HG03045 (cell line): ENCODE measurements around the gene RNF217.
"Not testable (repeated sequence)": the region's sequence is repeated elsewhere in the genome, so short reads cannot be mapped to it uniquely, and the experiment has no call there.

Experiments used
- ATAC-seq: cut with Tn5 transposase; IDR thresholded peaks from one replicate; pipeline ENCODE4 v1.9.1; 2021; ENCODE audit warnings: mild to moderate bottlenecking, moderate library complexity; ENCODE audit not compliant: unreplicated experiment

RNF217 gene, protein sequence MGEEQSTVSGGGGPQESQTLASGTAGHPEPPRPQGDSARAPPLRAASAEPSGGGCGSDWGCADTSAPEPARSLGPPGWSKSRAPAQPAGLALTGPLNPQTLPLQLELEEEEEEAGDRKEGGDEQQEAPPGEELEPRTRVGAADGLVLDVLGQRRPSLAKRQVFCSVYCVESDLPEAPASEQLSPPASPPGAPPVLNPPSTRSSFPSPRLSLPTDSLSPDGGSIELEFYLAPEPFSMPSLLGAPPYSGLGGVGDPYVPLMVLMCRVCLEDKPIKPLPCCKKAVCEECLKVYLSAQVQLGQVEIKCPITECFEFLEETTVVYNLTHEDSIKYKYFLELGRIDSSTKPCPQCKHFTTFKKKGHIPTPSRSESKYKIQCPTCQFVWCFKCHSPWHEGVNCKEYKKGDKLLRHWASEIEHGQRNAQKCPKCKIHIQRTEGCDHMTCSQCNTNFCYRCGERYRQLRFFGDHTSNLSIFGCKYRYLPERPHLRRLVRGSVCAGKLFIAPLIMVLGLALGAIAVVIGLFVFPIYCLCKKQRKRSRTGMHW

DNA sequence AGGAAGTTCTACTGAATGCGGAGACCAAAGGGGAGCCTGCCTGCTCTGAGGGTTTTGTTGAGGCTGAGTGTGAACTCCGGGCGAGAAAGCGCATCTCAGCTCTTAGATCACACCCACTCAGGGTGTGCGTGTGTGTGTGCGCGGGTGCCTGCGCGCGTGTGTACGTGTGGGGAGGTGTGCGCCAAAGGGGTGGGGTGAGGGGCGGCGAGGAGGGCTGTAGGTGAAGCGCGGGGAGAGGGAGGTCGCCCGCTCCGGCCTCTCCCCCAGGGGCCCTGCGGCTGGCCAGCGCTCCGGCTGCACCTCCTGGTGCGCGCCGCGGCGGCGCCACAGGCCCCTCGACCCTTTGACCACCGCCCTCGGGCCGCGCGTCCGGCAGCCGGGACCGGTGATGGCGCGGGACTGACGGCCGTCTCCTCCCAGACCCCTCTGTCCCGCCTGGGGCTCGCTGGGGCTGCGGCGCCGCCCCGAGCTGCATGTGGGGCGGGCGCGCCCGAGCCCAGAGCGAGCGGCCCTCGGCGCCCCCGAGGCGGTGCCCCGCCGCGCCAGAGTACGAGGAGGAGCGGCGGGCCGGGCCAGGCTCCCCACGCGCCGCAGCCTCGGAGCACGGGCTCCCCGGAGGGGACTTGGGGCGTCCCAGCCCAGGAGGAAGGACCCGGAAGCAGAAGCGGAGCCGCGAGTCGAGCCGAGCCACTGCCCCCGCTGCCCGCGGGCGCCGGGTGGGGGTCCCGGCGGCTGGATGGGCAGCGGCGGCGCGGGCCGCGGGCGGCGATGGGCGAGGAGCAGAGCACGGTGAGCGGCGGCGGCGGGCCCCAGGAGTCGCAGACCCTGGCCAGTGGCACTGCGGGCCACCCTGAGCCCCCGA is at the start of gene RNF217:
Gene RNF217 (plus strand): TSS at position 661 of the 862 bp plus-strand sequence. CDS start 108 bp downstream, at position 769.
- no peak for ATAC-seq

DNA sequence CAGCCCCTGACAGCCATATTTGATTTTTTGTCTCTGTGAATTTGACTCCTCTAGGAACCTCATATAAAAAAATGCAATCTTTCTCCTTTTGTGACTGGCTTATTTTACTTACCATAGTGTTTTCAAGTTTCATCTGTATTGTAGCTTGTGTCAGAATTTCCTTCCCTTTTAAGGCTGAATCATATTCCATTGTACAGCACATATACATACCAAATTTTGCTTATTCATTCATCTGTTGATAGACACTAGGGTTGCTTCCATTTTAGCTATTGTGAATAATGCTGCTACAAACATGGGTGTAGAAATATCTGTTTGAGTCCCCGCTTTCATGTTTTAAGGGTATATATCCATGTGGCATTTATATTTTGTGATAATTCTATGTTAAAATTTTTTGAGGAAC is 49.2 kb upstream of the RNF217 start:
- no peak for ATAC-seq

DNA sequence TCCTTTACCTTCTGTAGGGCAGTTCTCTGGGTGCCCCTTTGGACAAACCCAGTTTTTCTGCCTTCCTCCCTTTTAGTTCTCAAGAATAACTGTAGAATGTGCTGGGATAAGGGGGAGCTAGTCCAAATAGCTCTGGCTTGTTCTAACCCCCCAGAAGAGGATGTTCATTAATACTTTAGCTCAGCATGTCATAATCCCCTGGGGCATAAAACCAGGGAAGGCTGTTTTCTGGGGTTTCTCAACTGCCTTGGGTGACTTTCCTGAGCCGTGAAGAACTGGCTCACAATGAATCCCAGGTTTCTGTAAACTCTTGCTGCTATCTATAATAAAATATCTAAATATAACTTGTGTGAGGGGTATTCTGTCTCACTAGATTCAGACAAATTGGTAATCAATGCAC is 44.5 kb upstream of the RNF217 start:
- no peak for ATAC-seq

DNA sequence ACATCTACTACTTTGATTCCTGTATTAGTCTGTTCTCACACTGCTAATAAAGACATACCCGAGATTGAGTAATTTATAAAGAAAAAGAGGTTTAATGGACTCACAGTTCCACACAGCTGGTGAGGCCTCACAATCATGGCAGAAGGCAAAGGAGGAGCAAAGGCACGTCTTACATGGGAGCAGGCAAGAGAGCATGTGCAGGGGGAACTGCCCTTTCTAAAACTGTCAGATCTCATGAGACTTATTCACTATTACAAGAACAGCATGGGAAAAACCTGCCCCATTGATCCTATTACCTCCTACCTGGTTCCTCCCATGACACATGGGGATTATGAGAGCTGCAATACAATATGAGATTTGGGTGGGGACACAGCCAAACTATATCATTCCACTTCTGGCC is 42.5 kb upstream of the RNF217 start:
- not testable (repeated sequence) for ATAC-seq

DNA sequence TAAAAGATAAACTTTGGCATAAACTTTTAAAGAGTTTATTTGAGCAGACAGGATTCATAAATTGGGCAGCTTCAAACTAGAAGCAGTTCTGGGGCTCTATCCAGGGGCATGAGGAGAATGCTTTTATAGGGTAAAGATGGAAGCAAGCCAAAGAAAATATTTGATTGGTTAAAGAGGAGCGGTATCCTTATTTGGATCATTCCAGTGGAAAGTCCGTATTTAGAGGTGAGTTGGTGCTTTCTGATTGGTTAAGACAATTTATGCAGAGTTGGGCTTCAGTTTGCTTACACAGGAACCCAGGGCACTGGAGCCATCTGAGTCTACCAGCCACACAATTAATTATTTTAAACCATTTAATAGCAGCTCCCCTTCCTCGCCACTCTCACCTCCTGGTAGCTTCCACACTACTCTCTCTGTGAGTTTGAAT is 37.9 kb upstream of the RNF217 start:
- no peak for ATAC-seq

DNA sequence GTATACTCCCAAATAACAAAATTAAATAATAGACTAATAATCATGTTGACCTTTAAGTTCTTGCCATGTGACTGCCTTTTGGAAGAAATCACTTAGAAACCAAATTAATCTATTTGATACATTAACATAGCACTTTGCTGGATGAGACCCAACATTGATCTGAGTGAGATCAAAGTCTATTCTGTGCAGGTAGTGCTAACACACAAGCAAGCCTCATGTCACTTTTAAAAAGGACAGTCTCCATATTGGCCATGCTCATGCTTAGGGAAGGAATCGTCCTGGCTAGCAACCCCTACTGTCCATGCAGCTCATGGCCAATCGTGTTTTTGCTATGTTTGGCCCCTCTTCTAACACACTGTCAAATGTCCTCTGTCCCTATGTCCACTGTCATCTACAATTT is 35.8 kb upstream of the RNF217 start:
- ATAC-seq = no peak

DNA sequence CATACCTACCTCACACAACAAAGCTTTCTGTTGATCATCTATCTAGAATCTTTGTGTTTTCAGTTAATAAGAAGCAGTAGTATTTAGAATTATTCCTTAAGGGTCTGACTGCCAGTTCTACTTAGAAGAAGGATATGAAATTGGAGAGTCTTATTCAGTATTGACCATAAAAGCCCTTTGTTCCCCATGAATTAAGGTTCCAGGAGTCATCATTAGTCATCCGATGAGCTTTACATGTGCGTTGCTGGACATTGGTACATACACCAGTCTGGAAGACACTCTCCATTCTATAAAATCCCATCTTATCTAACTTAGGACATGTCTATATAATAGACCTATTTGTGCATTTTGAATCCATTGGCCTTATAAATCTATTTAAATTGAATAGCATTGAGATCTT is 34.4 kb upstream of the RNF217 start:
- ATAC-seq = no peak

DNA sequence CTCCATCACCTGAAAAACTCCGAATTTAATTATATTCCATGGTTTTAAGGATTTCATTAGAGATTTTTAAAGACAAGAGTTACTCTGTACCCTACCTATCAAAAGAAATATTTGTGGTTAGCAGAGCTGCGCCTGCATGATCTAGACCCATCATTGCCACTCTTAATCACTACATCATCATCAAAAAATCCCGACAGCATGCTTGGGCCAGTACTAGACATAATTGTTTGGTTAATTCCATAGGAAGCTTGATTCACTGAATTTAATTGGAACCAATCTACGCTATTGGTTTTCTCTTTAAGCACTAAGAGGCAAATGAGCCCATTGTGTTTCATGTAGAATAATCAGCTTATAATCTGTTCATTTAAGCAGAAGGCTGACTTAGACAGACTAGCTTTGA is 33.4 kb upstream of the RNF217 start:
- no peak for ATAC-seq

DNA sequence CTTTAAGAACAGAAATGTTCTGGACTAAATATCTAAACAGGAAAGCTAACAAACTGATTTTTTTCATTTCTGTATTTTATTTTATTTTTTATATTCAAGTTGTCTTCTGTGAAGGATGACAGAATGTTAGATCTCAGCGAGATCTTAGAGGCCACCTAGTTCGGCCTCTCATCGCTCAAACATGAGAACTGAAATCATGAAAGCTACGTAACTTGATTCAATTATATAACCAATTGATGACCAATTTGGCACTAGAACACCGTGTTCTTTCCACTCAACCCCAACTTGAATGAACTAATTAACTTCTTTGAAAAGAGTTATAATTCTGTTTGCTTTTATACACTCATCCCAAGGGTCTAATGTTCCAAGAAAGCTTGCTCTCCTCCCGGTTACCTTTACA is 24.6 kb upstream of the RNF217 start:
- no peak for ATAC-seq

DNA sequence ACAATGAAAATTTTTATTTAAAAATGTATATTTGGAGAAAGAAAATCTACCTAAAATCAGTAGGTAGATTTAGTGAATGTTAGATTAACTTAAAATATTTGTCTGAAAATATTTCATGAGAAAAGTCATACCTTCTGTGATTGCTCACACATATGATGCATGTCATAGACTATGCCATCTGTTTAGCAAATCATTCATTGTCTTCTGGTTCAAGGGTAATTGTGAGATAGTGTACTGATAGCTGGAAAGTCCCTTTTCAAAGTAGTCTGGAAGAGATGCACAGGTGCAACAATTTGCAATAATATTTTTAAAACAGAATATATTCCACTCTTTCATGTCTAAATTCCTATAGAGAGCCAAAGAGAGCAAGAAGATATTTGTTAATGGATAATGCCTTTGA is 21.0 kb upstream of the RNF217 start:
- no peak for ATAC-seq

DNA sequence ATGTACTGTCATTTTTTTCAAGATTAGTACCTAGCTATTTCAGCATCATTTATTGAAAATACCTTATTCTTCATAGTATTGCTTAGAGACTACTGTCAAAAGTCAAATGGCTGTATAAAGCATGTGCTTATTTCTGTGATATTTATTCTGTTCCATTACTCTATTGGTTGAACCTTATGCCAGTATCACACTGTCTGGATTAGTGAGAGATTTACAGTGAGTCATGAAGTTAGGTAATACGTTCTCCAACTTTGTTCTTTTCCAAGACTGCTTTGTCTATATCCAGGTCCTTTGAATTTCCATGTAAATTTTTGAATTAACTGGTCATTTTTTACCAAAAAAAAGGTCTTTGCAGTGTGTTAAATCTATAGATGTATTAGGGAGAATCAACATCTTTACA is 18.6 kb upstream of the RNF217 start:
- ATAC-seq = no peak

DNA sequence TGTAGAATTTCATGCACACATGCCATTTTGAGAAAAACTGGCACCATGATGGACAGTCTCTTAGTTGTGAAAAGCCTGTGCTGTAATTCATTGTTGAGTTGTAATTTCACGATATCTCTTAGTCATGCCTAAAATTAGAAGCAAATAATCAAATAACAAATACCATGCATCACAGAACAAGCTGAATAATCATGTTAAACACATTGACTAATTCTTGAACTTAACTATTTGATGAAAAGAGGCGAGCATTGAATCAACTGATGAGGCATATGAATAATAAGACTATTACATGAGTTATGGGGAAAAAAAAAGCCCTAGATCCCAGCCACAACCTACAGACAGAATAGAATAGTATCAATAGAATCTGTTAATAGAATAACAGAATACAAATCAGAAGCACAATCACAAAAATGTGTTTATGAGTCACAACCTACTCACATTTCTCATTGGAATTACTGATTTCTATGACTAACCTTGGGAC is 14.2 kb upstream of the RNF217 start:
- ATAC-seq = no peak

DNA sequence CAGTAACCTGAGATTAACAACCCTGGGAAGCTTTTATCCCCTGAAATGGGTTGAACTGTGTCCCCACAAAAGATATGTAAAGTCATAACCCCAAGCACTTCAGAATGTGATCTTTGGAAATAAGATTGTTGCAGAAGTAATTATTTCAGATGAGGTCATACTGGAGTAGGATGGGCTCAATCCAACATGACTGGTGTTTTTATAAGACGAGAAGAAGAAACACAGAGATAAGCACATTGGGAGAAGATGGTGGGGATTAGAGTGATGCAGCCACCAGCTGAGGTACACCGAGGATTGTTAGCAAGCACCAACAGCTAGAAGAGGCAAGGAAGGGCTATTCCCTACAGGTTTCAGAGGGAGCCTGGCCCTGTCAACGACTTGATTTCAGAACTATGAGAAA is 12.5 kb upstream of the RNF217 start:
- no peak for ATAC-seq

DNA sequence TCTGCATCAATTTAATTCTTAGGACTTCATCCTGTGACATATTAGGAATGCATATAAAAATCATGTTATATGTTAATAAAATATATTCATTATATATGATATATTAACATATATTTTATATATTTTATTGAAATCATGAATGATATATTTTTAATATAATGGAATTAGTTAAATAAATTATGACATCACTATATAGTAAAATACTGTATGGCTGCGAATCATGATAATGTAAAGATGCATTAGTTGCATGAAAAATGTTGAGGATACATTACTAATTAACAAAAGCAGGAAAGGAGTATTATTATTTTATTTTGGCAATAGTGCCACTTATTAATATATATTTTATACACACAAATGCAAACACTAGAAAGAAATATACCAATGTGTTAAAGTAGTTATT is 8.4 kb upstream of the RNF217 start:
- no peak for ATAC-seq

DNA sequence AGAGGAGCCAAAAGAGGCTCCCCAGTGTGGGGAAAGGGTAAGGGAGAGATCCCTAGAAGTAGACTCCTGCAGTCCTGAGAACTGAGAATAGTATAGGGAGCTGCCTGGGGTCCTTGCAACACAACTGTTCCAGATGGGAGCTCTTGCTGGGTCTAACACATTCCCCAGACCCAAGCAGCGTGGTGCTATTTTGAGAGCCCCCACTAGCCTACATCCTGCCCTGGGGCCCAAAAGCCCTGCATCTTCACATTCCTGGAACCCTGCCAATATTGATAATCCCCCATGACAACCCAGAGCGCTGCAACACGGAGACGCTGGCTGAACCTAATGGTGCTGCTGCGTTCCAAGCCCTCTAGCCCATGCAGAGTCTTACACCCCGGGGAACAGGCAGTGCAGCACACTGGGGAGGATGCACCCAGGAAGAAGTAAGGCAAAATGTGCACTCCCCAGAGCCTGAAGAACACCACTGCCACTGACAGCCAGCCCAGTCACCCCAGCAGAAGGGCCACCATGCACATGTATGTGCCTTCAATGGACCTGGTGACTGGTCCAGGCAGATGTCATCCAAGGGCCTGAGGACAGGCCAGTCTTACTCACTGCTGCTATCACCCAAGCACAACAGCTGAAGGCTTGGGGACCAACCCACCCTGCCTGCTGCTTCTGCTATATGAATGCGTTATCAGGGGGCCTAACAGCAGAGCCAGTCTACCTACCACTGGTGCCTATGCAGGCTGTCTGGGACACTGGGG is 7.0 kb upstream of the RNF217 start:
- no peak for ATAC-seq

DNA sequence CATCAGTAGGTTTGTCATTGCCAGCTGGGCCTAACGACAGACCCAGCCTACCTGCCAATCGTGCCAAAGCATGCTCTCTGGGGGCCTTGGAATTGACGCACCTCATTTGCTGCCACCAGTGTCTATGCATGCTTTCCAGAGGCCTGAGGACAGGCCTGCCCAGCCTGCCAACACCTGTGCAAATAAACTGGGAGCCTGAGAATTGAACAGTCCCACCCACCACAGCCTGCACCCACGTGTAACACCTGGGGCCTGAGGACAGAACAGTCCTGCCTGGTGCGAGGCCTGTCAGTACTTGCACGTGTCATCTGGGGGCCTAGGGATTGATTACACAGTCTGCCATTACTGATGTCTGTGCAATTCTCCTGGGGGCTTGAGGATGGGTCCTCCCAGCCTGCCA is 6.2 kb upstream of the RNF217 start:
- no peak for ATAC-seq

DNA sequence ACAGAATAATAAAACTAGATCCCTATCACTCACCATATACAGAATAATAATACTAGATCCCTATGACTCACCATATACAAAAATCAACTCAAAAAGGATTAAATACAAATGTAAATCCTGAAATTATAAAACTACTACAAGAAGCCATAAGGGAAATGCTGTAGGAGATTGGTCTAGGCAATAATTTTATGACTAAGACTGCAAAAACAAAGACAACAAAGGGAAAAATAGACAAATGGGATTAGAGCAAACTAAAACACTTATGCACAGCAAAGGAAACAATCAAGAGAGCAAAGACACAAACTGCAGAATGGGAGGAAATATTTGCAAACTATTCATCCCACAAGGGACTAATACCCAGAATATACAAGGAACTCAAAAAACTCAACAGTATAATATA is 4.1 kb upstream of the RNF217 start:
- no peak for ATAC-seq

DNA sequence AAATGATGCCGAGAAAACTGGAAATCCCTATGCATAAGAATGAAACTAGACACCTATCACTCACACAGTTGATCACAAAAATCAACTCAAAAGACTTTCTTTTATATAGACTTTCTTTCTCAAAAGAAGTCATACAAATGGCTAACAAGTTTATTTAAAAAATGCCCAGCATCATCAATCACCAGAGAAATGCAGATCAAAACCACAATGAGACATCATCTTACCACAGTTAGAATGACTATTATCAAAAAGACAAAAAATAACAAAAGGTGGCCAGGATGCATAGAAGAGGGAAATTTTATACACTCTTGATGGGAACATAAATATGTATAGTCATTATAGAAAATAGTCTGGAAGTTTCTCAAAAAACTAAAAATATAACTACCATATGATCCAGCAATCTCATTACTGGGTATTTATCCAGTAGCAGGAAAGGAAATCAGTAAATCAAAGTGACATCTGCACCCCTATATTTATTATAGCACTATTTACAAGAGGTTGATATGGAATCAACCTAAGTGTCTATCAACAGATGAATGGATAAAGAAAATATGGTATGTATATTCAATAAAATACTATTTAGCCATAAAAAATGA is 3.4 kb upstream of the RNF217 start:
- no peak for ATAC-seq

DNA sequence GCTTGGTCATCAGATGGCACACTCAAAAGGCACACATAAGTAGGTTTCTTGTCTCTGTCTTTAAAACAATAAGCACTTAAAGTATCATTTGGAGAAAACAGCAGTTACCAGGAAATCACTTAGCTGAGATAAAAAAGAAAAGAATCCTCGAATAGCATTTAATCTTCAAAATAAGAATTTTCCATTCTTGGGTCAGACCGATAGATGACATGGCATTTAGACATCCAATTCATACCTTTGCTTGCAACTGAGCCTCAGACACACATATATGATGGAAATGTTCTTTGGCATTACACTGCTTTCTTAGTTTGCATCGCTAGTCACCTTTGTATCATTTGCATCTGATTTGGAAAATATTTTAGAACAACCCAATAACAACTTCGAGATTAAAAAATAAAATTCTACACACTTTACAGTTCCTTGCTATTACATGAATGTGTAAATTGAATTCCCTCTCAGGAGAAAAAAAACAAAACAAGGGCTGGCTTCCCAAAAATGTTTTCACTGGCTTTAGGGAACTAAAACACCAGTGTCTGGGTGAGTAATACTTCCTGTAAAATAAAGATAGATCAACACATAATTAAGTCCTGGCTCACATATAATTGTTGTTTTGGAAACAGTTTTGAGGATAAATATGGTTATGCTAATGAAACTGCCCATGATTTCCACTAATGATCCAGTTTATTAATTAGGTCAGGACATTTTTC is 1.3 kb upstream of the RNF217 start:
- ATAC-seq = no peak

DNA sequence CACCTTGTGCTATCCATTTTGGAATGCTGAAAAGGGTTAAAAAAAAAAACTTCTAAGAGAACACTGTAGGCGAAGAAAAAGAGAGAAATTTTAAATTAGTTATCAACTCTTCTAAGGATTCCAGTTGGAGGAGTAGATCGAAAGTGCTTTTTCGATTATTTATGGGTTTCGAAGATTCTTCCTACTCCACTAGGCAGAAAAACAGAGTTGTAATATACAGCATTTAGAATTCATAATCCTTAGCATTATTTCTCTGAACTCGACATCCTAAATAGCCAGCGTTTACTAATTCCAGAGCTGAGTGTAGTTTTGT is 817 bp upstream of the RNF217 start:
- no peak for ATAC-seq
